B cell (primary cell): ENCODE results near the gene LUZP1. TPM values are rescaled to one million over a fixed set of nuclear protein-coding genes. Genes with fewer than 3 reads are reported as not detected.
"Not testable (repeated sequence)": the region's sequence is repeated elsewhere in the genome, so short reads cannot be mapped to it uniquely, and the experiment has no call there.

Experiments
- ATAC-seq: fragments of 200-7000 bp; cut with Tn5 transposase; one replicate; pipeline ENCODE4 v1.10.0; 2021; ENCODE audit warnings: low read depth, mild to moderate bottlenecking, moderate number of reproducible peaks, moderate library complexity
- CTCF ChIA-PET: fragments of 350-600 bp; sonication (Branson Sonifier 250); formaldehyde crosslinking; loops from one replicate; lab custom pipeline; 2021; ENCODE audit warnings: antibody characterized with exemption, inconsistent platforms; lab: Charles Lee
- POLR2A ChIA-PET: fragments of 350-600 bp; sonication (Branson Sonifier 250); formaldehyde crosslinking; loops from one replicate; lab custom pipeline; 2021; ENCODE audit warnings: antibody characterized with exemption; lab: Charles Lee
- DNase-seq: peaks from one replicate; pipeline ENCODE4 v3.0.0; 2013
- H2AFZ ChIP-seq: 2 replicates; pipeline ENCODE4 v1.6.1; 2012; ENCODE audit warnings: mild to moderate bottlenecking, low read depth, low read length; ENCODE audit not compliant: insufficient read depth, poor library complexity, severe bottlenecking
- H3K27ac ChIP-seq, 2 donors: 1 replicate in 1 of 2; 2 replicates in 1 of 2; pipeline ENCODE4 v1.5.1; 2012 to 2013; ENCODE audit warnings: low read length in 2 of 2, mild to moderate bottlenecking in 2 of 2, moderate library complexity in 1 of 2
- H3K27me3 ChIP-seq, 4 experiments: fragments of 200-600 bp in 1 of 4; sonication (generic) in 1 of 4; replicated peaks in 1 of 4; 1 replicate in 2 of 4; 2 replicates in 2 of 4; pipeline versions ENCODE4 v1.6.1 to v1.7.0; 2013 to 2016; ENCODE audit warnings: low read length in 3 of 4, mild to moderate bottlenecking in 2 of 4, mixed read lengths in 1 of 4, moderate library complexity in 1 of 4; ENCODE audit not compliant: insufficient read depth in 4 of 4, control insufficient read depth in 3 of 4; ENCODE audit errors: control extremely low read depth in 1 of 4
- H3K36me3 ChIP-seq, 2 experiments: replicated peaks in 1 of 2; 1 replicate in 1 of 2; 2 replicates in 1 of 2; pipeline versions ENCODE4 v1.6.1 to v1.7.1; 2013; ENCODE audit warnings: low read length in 1 of 2; ENCODE audit not compliant: insufficient read depth in 2 of 2, control insufficient read depth in 1 of 2; ENCODE audit errors: control extremely low read depth in 1 of 2, extremely low read depth in 1 of 2
- H3K4me1 ChIP-seq, 2 donors: fragments of 200-600 bp in 1 of 2; sonication (generic) in 1 of 2; 1 replicate in 1 of 2; 2 replicates in 1 of 2; pipeline versions ENCODE4 v1.5.1 to v1.6.1; 2013 to 2017; ENCODE audit warnings: low read length in 2 of 2; ENCODE audit not compliant: control insufficient read depth in 2 of 2, insufficient read depth in 2 of 2
- H3K4me2 ChIP-seq: replicated peaks from 2 replicates; pipeline ENCODE3; 2012; ENCODE audit warnings: mild to moderate bottlenecking, low read depth, low read length; ENCODE audit not compliant: poor library complexity, severe bottlenecking
- H3K4me3 ChIP-seq, 5 experiments: fragments of 200-600 bp in 1 of 5; sonication (generic) in 1 of 5; 1 replicate in 3 of 5; 2 replicates in 2 of 5; pipeline versions ENCODE4 v1.5.1 to v1.7.0; 2011 to 2016; ENCODE audit warnings: low read length in 4 of 5, mild to moderate bottlenecking in 4 of 5, low read depth in 2 of 5, control low read depth in 1 of 5, moderate library complexity in 1 of 5; ENCODE audit not compliant: insufficient read depth in 1 of 5; ENCODE audit errors: control extremely low read depth in 1 of 5, extremely low read depth in 1 of 5
- H3K79me2 ChIP-seq: fragments of 200-600 bp; sonication (generic); one replicate; pipeline ENCODE4 v1.6.0; 2016; ENCODE audit warnings: low read length; ENCODE audit not compliant: control insufficient read depth, insufficient read depth
- H3K9ac ChIP-seq: fragments of 200-600 bp; sonication (generic); 2 replicates; pipeline ENCODE4 v1.6.1; 2017; ENCODE audit warnings: mild to moderate bottlenecking, low read length, moderate library complexity
- H3K9me3 ChIP-seq, 3 donors: one replicate each; pipeline versions ENCODE4 v1.6.1 to v1.7.1; 2013; ENCODE audit warnings: low read length in 2 of 3; ENCODE audit not compliant: control insufficient read depth in 2 of 3, insufficient read depth in 1 of 3; ENCODE audit errors: control extremely low read depth in 1 of 3
- H4K20me1 ChIP-seq: 2 replicates; pipeline ENCODE4 v1.6.0; 2012; ENCODE audit warnings: mild to moderate bottlenecking, low read length; ENCODE audit not compliant: insufficient read depth, control insufficient read depth, poor library complexity, severe bottlenecking
- H3K27ac Mint-ChIP-seq: one replicate; pipeline ENCODE4 v1.8.0; 2021; ENCODE audit warnings: mixed read lengths
- H3K27me3 Mint-ChIP-seq: one replicate; pipeline ENCODE4 v1.8.0; 2021; ENCODE audit warnings: mixed read lengths
- H3K4me1 Mint-ChIP-seq: one replicate; pipeline ENCODE4 v1.8.0; 2021; ENCODE audit warnings: mixed read lengths
- H3K4me3 Mint-ChIP-seq: one replicate; pipeline ENCODE4 v1.8.0; 2021; ENCODE audit warnings: mixed read lengths
- H3K9me3 Mint-ChIP-seq: one replicate; pipeline ENCODE4 v1.8.0; 2022; ENCODE audit warnings: mixed read lengths; ENCODE audit not compliant: insufficient read depth
- CTCF ChIP-seq: fragments of 200-600 bp; IDR thresholded peaks from one replicate; pipeline ENCODE4 v1.8.0; 2022; ENCODE audit warnings: antibody characterized with exemption, mild to moderate bottlenecking
- EZH2 ChIP-seq: IDR thresholded peaks from 2 replicates; pipeline ENCODE4 v1.6.1; 2012; ENCODE audit warnings: borderline replicate concordance, low read depth, mild to moderate bottlenecking, moderate library complexity, low read length; ENCODE audit not compliant: insufficient read depth, poor library complexity, severe bottlenecking
- WGBS: methylation state at CpG from one replicate; pipeline ENCODE4 v1.1.5; 2013; ENCODE audit warnings: missing lambda C conversion rate; ENCODE audit not compliant: insufficient coverage; 5-methylcytosine and 5-hydroxymethylcytosine counted together
- intact Hi-C: fragments of 100-400 bp; cut with micrococcal nuclease; formaldehyde crosslinking; loops from one replicate; pipeline ENCODE4 v1.10.0; 2022
- polyA plus RNA-seq: library from polyadenylated mRNA; depleted of rRNA; stranded (reverse); fragments of >200 nt; gene quantifications from 2 replicates; pipeline ENCODE4 v1.2.3, GENCODE V29; 2012
- total RNA-seq, 2 donors: library from RNA; stranded (reverse); fragments of 120-200 nt in 1 of 2; gene quantifications; 1 replicate in 1 of 2; 2 replicates in 1 of 2; pipeline versions ENCODE4 v1.2.3 to v1.2.4, GENCODE V29; 2013 to 2022

The LUZP1 gene
- total and polyA plus RNA-seq, 2 donors (not counting 1 experiment from before 2014, with no cell fraction given): 2.0 to 12.9 TPM

GRCh38 chr1:23191199-23191598 is 22.5 kb upstream of the LUZP1 start:
- DNase-seq (no peak), ATAC-seq (no peak)
- Histone ChIP-seq H4K20me1 (no peaks in the 10 kb centered on the region), H3K4me1 (no peaks in the 10 kb centered on the region), H3K27me3 (no peaks in the 10 kb centered on the region), H3K4me2 (no peak overlapping the region), H3K36me3 (no peaks in the 10 kb centered on the region), H3K79me2 (no peaks in the 10 kb centered on the region), H3K9me3 (no peaks in the 10 kb centered on the region), H3K4me3 (no peak overlapping the region), H3K27ac (no peak overlapping the region), H2AFZ (no peak overlapping the region), H3K9ac (no peak overlapping the region)
- CTCF ChIA-PET: interaction anchor here (2.7 kb wide), 1 partner anchor 92 kb away, joined by 16 read pairs; no protein-coding TSS in a partner anchor
- TF ChIP-seq EZH2: no peak
- TF ChIP-seq CTCF: no peak
- POLR2A ChIA-PET: no interaction called here
- no peaks in the 10 kb centered on the region for H3K4me1 Mint-ChIP-seq
- H3K27ac Mint-ChIP-seq: no peak overlapping the region
- intact Hi-C loops: no loop called here
- H3K27me3 Mint-ChIP-seq: peaks cover 30% of the 10 kb centered on the region
- 90% methylated on average over 3 of the region's 3 CpGs for WGBS
- H3K4me3 Mint-ChIP-seq: no peak overlapping the region
- no peaks in the 10 kb centered on the region for H3K9me3 Mint-ChIP-seq

- H3K27me3 Mint-ChIP-seq: peaks cover 23% of the 10 kb centered on the region
- H3K4me2 ChIP-seq, H2AFZ ChIP-seq, H3K27ac Mint-ChIP-seq, H3K9me3 ChIP-seq, H3K4me1 Mint-ChIP-seq, H3K4me3 ChIP-seq, H4K20me1 ChIP-seq, H3K4me1 ChIP-seq, H3K27ac ChIP-seq, POLR2A ChIA-PET, H3K36me3 ChIP-seq, H3K27me3 ChIP-seq, H3K4me3 Mint-ChIP-seq, H3K79me2 ChIP-seq, H3K9me3 Mint-ChIP-seq, H3K9ac ChIP-seq, DNase-seq, ATAC-seq: not testable (repeated sequence)
- CTCF ChIA-PET: interaction anchor here (0.7 to 18.4 kb wide), 2 partner anchors 17 to 94 kb away, joined by 3 to 884 read pairs; no protein-coding TSS in a partner anchor
- 97% methylated on average over 5 of the region's 13 CpGs for WGBS
- intact Hi-C loops: loop anchor here (10.0 kb wide), 1 partner anchor 484 kb away; no protein-coding TSS in a partner anchor
Measured at GRCh38 chr1:23188936-23189452, 20.3 kb upstream of the LUZP1 start.
